Activated CD4-positive, alpha-beta memory T cell treated with anti-CD3 and anti-CD28 coated beads, Interleukin-2, amount 10 ng/mL, durations not matched to agents 7 days and 5 days (primary cell): ENCODE measurements around the gene CBX5. TPM values are rescaled to one million over a fixed set of nuclear protein-coding genes. Genes with fewer than 3 reads are reported as not detected.
"Not testable (repeated sequence)": the region's sequence is repeated elsewhere in the genome, so short reads cannot be mapped to it uniquely, and the experiment has no call there.

Source experiments
- CTCF ChIA-PET: fragments of 350-600 bp; sonication (Branson Sonifier 250); formaldehyde crosslinking; loops from one replicate; lab custom pipeline; 2021; ENCODE audit warnings: antibody characterized with exemption, inconsistent platforms; lab: Charles Lee
- POLR2A ChIA-PET: fragments of 350-600 bp; sonication (Branson Sonifier 250); formaldehyde crosslinking; loops from one replicate; lab custom pipeline; 2021; ENCODE audit warnings: antibody characterized with exemption; lab: Charles Lee
- DNase-seq: peaks from one replicate; pipeline ENCODE4 v3.0.0-alpha.2; 2020
- H3K27ac Mint-ChIP-seq: one replicate; pipeline ENCODE4 v1.8.0; 2021; ENCODE audit warnings: mild to moderate bottlenecking, mixed read lengths
- H3K27me3 Mint-ChIP-seq: one replicate; pipeline ENCODE4 v1.8.0; 2021; ENCODE audit warnings: mixed read lengths
- H3K36me3 Mint-ChIP-seq: one replicate; pipeline ENCODE4 v1.8.0; 2021; ENCODE audit warnings: low read depth, mixed read lengths
- H3K4me1 Mint-ChIP-seq: one replicate; pipeline ENCODE4 v1.8.0; 2021; ENCODE audit warnings: mixed read lengths
- H3K4me3 Mint-ChIP-seq: one replicate; pipeline ENCODE4 v1.8.0; 2021; ENCODE audit warnings: mild to moderate bottlenecking, mixed read lengths
- H3K9me3 Mint-ChIP-seq: one replicate; pipeline ENCODE4 v1.8.0; 2021; ENCODE audit warnings: mixed read lengths
- total RNA-seq, 2 experiments: library from RNA; stranded (reverse); gene quantifications; one replicate each; pipeline ENCODE4 v1.2.3, GENCODE V29; 2021

Gene CBX5
- total RNA-seq, 2 experiments from 2014 or later, result 103 to 106 TPM

DNA sequence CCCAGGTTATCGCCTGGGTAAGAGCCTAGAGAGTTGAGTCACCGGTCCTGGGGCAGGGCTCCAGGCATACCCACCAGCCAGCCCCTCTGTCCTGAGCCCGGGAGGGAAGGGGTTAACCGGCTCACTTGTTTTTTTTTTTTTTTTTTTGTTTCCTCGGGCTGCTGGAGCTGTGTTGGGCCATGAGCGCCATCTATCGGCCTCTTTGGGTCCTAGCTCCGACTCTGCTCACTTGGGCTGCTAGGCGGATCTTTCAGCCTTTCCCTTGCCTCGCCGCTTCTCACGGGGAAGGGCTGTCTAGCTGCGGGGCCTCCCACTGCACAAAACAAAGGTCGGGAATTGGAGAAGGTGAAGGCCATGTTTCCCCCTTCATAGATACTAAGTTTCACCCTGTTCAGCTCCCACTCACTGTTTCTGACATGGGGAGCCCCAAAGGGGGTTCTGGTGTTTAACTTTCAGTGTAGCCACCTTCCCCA is 88.3 kb downstream of the CBX5 start:
- peak; percentile 81 for DNase-seq
- H3K4me1 Mint-ChIP-seq, result peaks cover 24% of the 10 kb centered on the region
- peaks cover 49% of the 10 kb centered on the region for H3K27me3 Mint-ChIP-seq
- POLR2A ChIA-PET, result interaction anchor here (0.8 to 1.5 kb wide), 4 partner anchors 10 to 185 kb away, joined by 4 read pairs; partner anchors contain the start of gene HOXC5
- no peak overlapping the region for H3K4me3 Mint-ChIP-seq
- CTCF ChIA-PET, result interaction anchor here (0.6 to 8.1 kb wide), 26 partner anchors 9 to 990 kb away, joined by 3 to 107 read pairs (median 6); partner anchors contain the start of genes COPZ1, HOXC10, HOXC5 and HOXC8
- no peaks in the 10 kb centered on the region for H3K9me3 Mint-ChIP-seq
- peaks cover 6% of the 10 kb centered on the region for H3K36me3 Mint-ChIP-seq
- no peak overlapping the region for H3K27ac Mint-ChIP-seq

DNA sequence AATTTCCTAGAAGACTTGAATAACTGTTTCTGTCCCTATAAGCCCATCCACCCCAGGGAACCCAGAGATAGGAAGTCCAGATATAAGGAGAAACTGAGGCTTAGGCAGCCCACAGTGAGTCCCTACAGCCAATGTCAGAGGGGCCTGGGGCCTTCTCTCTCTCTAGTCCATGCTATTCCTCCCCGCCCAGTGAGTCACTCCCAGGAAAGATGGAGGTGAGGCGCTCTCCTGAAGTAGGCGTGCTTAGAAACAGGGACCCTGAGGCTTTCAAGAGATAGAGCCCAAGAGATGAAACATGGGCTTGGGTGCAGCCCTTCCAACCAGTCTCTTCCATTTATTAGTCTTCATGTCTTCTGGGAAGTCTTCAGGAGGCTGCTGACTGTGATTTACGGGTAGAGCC is 88.8 kb downstream of the CBX5 start:
- ChIA-PET CTCF (interaction anchor here (0.8 to 8.1 kb wide), 21 partner anchors 10 to 445 kb away, joined by 3 to 107 read pairs (median 7); partner anchors contain the start of genes COPZ1, HOXC10, HOXC5 and HOXC8), POLR2A (interaction anchor here (0.8 to 1.5 kb wide), 4 partner anchors 10 to 184 kb away, joined by 4 read pairs; partner anchors contain the start of gene HOXC5)
- peaks cover 45% of the 10 kb centered on the region for H3K27me3 Mint-ChIP-seq
- H3K9me3 Mint-ChIP-seq, result no peaks in the 10 kb centered on the region
- peaks cover 24% of the 10 kb centered on the region for H3K4me1 Mint-ChIP-seq
- H3K36me3 Mint-ChIP-seq, result peaks cover 7% of the 10 kb centered on the region
- no peak for DNase-seq
- H3K27ac Mint-ChIP-seq, result no peak overlapping the region
- H3K4me3 Mint-ChIP-seq, result no peak overlapping the region

DNA sequence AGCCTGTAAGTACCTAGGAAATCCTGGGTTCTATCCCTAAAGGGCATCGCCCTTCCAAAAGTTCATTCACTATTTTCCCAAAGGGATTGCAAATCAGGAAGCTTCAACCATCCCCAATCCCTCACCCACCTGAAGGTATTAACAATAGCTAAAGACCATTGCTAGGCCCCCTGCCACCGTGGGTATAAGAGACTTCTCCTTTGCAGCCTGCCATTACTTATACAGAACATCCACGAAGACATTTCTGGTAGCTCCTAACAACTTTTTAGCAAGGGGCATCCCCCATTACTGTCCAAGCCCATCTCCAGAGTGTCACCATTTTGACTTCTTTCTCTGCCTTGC is 90.8 kb downstream of the CBX5 start:
- ChIA-PET POLR2A (interaction anchor here (0.8 to 1.1 kb wide), 4 partner anchors 20 to 173 kb away, joined by 3 read pairs; no protein-coding TSS in a partner anchor), CTCF (interaction anchor here (1.0 to 8.1 kb wide), 10 partner anchors 12 to 513 kb away, joined by 3 to 107 read pairs (median 26); partner anchors contain the start of genes ATP5MC2, HOXC10, HOXC5 and HOXC8)
- Mint-ChIP-seq H3K9me3 (no peaks in the 10 kb centered on the region), H3K4me1 (peaks cover 24% of the 10 kb centered on the region), H3K27ac (peak overlapping the region; percentile 56), H3K4me3 (peak overlapping the region; percentile 82), H3K27me3 (peaks cover 31% of the 10 kb centered on the region), H3K36me3 (peaks cover 10% of the 10 kb centered on the region)
- DNase-seq, result no peak

DNA sequence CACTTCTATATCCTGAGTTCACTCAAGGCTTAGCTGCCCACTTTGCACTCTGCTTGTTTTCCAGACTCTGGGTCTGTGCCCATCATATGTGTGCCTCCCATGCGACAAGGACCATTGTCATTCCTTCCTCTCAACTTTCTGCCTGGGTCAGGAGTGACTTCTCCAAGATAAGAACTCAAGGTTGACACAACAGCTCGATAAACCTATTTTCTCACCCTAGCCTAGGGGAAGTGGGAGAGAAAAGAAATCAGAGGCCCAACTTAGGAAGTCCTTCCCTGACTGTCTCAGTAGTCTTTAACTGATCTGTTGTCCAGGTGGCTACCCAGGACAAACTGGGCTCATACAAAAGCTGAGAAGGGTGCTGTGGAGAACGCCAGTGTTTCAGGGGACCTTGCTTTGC is 92.8 kb downstream of the CBX5 start:
- H3K4me1 Mint-ChIP-seq, result peaks cover 24% of the 10 kb centered on the region
- no peak overlapping the region for H3K27ac Mint-ChIP-seq
- CTCF ChIA-PET, result interaction anchor here (0.6 to 6.0 kb wide), 4 partner anchors 13 to 195 kb away, joined by 3 to 85 read pairs (median 20); no protein-coding TSS in a partner anchor
- POLR2A ChIA-PET, result no interaction called here
- H3K36me3 Mint-ChIP-seq, result peaks cover 14% of the 10 kb centered on the region
- H3K4me3 Mint-ChIP-seq, result no peak overlapping the region
- DNase-seq, result no peak
- H3K9me3 Mint-ChIP-seq, result no peaks in the 10 kb centered on the region
- peaks cover 15% of the 10 kb centered on the region for H3K27me3 Mint-ChIP-seq

DNA sequence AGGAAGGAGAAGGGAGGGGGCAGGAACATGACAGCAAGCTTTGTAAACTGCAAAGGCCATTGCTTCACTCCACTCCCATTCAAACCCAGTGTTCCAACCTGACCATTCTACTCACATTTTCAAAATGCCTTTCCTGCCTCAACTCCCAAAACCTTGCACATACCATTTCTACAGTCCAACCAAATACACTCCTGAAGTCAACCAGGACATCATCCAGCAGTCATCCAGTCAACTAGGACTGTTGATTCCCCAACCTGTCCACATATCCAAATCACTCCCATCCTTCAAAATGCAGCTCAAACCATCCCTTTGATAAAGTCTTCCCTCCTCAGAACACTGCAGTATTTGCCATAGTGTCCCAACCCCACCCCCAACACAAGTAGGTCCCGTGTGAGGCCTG is 94.0 kb downstream of the CBX5 start:
- no peaks in the 10 kb centered on the region for H3K9me3 Mint-ChIP-seq
- peaks cover 16% of the 10 kb centered on the region for H3K36me3 Mint-ChIP-seq
- H3K4me3 Mint-ChIP-seq, result no peak overlapping the region
- POLR2A ChIA-PET, result no interaction called here
- H3K27me3 Mint-ChIP-seq, result peaks cover 10% of the 10 kb centered on the region
- no peak overlapping the region for H3K27ac Mint-ChIP-seq
- H3K4me1 Mint-ChIP-seq, result peaks cover 20% of the 10 kb centered on the region
- no peak for DNase-seq
- CTCF ChIA-PET, result interaction anchor here (1.6 to 3.1 kb wide), 2 partner anchors 16 to 22 kb away, joined by 4 to 13 read pairs; no protein-coding TSS in a partner anchor

DNA sequence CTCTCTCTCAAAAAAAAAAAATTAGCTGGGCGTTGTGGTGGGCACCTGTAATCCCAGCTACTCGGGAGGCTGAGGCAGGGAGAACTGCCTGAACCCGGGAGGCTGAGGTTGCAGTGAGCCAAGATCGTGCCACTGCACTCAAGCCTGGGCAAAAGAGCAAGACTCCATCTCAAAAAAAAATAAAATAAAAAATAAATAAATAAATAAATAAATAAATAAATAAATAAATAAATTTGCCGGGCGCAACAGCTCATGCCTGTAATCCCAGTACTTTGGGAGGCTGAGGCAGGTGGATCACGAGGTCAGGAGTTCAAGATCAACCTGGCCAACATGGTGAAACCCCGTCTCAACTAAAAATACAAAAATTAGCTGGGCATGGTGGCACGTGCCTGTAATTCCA is 94.6 kb downstream of the CBX5 start:
- H3K9me3 Mint-ChIP-seq, POLR2A ChIA-PET, H3K27ac Mint-ChIP-seq, H3K27me3 Mint-ChIP-seq, H3K4me3 Mint-ChIP-seq, DNase-seq: not testable (repeated sequence)
- Mint-ChIP-seq H3K4me1 (peaks cover 20% of the 10 kb centered on the region), H3K36me3 (peaks cover 16% of the 10 kb centered on the region)
- CTCF ChIA-PET, result interaction anchor here (1.6 to 3.1 kb wide), 2 partner anchors 16 to 23 kb away, joined by 4 to 13 read pairs; no protein-coding TSS in a partner anchor

DNA sequence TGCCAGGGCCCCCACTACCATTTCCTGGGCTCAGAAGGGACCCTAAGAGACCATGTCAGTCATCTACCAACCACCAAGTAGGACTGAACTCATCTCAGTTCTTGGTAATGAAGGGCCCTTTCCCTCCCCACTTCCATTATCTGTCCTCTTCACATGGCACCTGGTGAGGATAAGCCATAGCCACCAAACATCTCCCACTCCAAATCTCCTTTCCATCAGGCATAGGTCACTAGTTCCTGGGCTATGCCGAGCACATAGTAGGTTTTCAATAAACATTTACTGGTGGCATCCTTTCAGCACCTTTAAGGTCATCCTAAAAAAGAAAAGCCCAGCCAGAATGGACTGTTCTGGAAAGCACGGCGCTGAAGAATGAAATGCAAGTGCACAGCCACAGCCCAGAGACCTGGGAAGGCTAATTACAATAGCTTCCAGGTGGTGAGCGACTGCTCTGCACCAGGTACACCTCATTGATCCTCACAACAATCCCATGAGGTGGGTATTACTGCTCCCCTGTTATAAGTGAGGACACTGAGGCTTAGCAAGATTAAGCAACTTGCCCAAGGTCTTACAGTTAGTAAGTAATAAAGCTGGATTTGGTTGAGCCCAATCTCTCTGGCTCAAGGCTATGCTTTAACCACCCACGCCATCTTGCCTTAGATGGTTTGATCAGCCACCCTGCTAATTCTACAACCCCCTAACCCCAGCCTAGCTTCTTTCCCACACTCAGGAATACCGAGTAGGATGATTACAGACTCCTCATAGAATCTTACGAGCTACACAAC is 95.7 kb downstream of the CBX5 start:
- no peak overlapping the region for H3K27ac Mint-ChIP-seq
- no peaks in the 10 kb centered on the region for H3K27me3 Mint-ChIP-seq
- ChIA-PET CTCF (interaction anchor here (1.6 to 3.1 kb wide), 2 partner anchors 17 to 24 kb away, joined by 4 to 13 read pairs; no protein-coding TSS in a partner anchor), POLR2A (no interaction called here)
- H3K4me3 Mint-ChIP-seq, result no peak overlapping the region
- H3K9me3 Mint-ChIP-seq, result no peaks in the 10 kb centered on the region
- DNase-seq, result no peak
- peaks cover 16% of the 10 kb centered on the region for H3K4me1 Mint-ChIP-seq
- H3K36me3 Mint-ChIP-seq, result peaks cover 16% of the 10 kb centered on the region

DNA sequence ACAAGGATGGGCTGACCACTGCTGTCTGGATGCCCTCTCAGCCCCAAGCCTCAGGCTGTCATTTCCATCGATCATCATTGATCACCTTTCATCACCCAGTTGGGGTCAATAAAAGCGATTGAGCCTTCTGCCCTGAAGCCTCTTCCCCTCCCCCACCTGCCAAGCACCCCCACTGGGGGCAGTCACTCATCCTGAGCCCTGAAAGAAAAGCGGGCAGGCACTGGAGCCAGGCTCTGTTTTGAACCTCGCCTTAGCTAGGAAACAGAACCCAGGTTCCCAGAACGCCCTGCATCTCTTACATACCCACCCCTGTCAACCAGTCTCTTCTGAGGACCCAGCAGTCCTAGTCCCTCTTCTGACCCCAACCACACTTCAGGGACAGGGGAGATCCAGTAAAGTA is 96.9 kb downstream of the CBX5 start:
- no peak overlapping the region for H3K4me3 Mint-ChIP-seq
- ChIA-PET CTCF (no interaction called here), POLR2A (no interaction called here)
- no peak overlapping the region for H3K27ac Mint-ChIP-seq
- no peak for DNase-seq
- H3K27me3 Mint-ChIP-seq, result no peaks in the 10 kb centered on the region
- H3K4me1 Mint-ChIP-seq, result peaks cover 10% of the 10 kb centered on the region
- H3K36me3 Mint-ChIP-seq, result peaks cover 16% of the 10 kb centered on the region
- no peaks in the 10 kb centered on the region for H3K9me3 Mint-ChIP-seq

DNA sequence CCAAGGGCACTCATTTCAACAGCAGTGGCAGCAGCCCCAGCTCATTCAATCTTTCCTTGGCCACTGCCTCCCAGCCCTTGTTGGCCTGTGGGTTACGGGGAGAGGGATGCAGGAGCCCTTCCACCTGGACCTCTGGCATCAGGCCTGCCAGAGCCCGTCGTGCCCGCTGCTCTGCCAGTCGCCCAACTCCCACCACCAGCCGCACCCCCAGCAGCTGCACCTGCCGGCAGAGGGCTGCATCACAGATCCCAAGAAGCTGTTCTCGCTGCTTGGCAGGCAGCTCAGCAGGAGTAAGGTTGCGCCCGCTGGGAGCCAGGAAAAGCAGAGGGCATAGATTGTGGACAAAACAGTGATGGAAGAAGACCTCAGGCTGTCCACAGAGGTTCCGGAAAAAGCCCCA is 97.8 kb downstream of the CBX5 start:
- Mint-ChIP-seq H3K36me3 (peaks cover 14% of the 10 kb centered on the region), H3K27me3 (no peaks in the 10 kb centered on the region), H3K4me1 (peaks cover 2% of the 10 kb centered on the region), H3K4me3 (no peak overlapping the region), H3K9me3 (no peaks in the 10 kb centered on the region), H3K27ac (no peak overlapping the region)
- DNase-seq, result no peak
- ChIA-PET CTCF (no interaction called here), POLR2A (interaction anchor here (1.0 kb wide), 1 partner anchor 17 kb away, joined by 3 read pairs; no protein-coding TSS in a partner anchor)

Other genes starting within 250 kb of the CBX5 start
- not detected for gene HOXC5, start 247.1 kb downstream of the CBX5 start, total RNA-seq
- gene HOXC4, start 226.3 kb downstream of the CBX5 start, total RNA-seq, result under 1 TPM; 0.15 to 0.23 TPM
- 10 to 100 TPM; 25.7 to 27.9 TPM for gene SMUG1, start 91.1 kb downstream of the CBX5 start, total RNA-seq
- gene HNRNPA1, start 604 bp upstream of the CBX5 start, total RNA-seq, result 1,000 to 10,000 TPM; 1,361 to 1,363 TPM
- gene NFE2, start 20.9 kb upstream of the CBX5 start, total RNA-seq, result under 1 TPM in 1 of 2 experiments, not detected in 1; 0.20 TPM
- 100 to 1,000 TPM; 126 to 130 TPM for gene COPZ1, start 45.0 kb upstream of the CBX5 start, total RNA-seq
- gene GPR84, start 84.4 kb upstream of the CBX5 start, total RNA-seq, result under 1 TPM; 0.18 to 0.25 TPM
- 1 to 10 TPM in 1 of 2 experiments, under 1 TPM in 1; 0.38 to 1.2 TPM for gene ZNF385A, start 104.6 kb upstream of the CBX5 start, total RNA-seq
- 100 to 1,000 TPM; 102 to 107 TPM for gene ITGA5, start 139.1 kb upstream of the CBX5 start, total RNA-seq
- gene GTSF1, start 193.5 kb upstream of the CBX5 start, total RNA-seq, result 10 to 100 TPM; 14.9 to 16.4 TPM
- 100 to 1,000 TPM; 188 to 189 TPM for gene NCKAP1L, start 217.6 kb upstream of the CBX5 start, total RNA-seq